Activated CD4-positive, alpha-beta T cell treated with anti-CD3 and anti-CD28 coated beads, Interleukin-2, Interleukin-6, amounts not matched to agents 100 ng/mL and 50 ng/mL, durations not matched to agents 16 hours and 8 hours (primary cell): Measurements from ENCODE around the gene DIP2B.

Source experiments
- DNase-seq: peaks from one replicate; pipeline ENCODE4 v3.0.0-alpha.2; 2020

DIP2B gene

GRCh38 chr12:50581226-50582184, 76.7 kb downstream of the DIP2B start:
- DNase-seq: no peak

GRCh38 chr12:50584135-50584534, 79.3 kb downstream of the DIP2B start:
- DNase-seq: no peak

- peak; percentile 28 for DNase-seq
Observed at GRCh38 chr12:50589650-50590435, 85.1 kb downstream of the DIP2B start.

- DNase-seq: no peak
Observed at GRCh38 chr12:50590869-50591268, 86.1 kb downstream of the DIP2B start.

- DNase-seq: no peak
Observed at GRCh38 chr12:50595667-50596066, 90.9 kb downstream of the DIP2B start.

GRCh38 chr12:50597200-50598195, 92.7 kb downstream of the DIP2B start:
- DNase-seq: peak; percentile 78

GRCh38 chr12:50598321-50598862, 93.6 kb downstream of the DIP2B start:
- DNase-seq: no peak

GRCh38 chr12:50599366-50600095, 94.7 kb downstream of the DIP2B start:
- no peak for DNase-seq

- no peak for DNase-seq
Observed at GRCh38 chr12:50600364-50600763, 95.6 kb downstream of the DIP2B start.

GRCh38 chr12:50603817-50604639, 99.2 kb downstream of the DIP2B start:
- DNase-seq: no peak

- DNase-seq: no peak
Observed at GRCh38 chr12:50604640-50604920, 99.8 kb downstream of the DIP2B start.

GRCh38 chr12:50606675-50607375, 102.0 kb downstream of the DIP2B start:
- DNase-seq: no peak

- no peak for DNase-seq
Observed at GRCh38 chr12:50609292-50609874, 104.6 kb downstream of the DIP2B start.

- no peak for DNase-seq
Observed at GRCh38 chr12:50610171-50610570, 105.4 kb downstream of the DIP2B start.

GRCh38 chr12:50611021-50611744, 106.4 kb downstream of the DIP2B start:
- no peak for DNase-seq

GRCh38 chr12:50612882-50613281, 108.1 kb downstream of the DIP2B start:
- DNase-seq: no peak

- no peak for DNase-seq
Observed at GRCh38 chr12:50613463-50613862, 108.7 kb downstream of the DIP2B start.

GRCh38 chr12:50614167-50614759, 109.5 kb downstream of the DIP2B start:
- no peak for DNase-seq
